Adrenal gland (tissue), 12 donors: ENCODE measurements around the gene PNPLA5. TPM values are rescaled to one million over a fixed set of nuclear protein-coding genes. Genes with fewer than 3 reads are reported as not detected.

Source experiments
- DNase-seq, 7 donors: peaks; one replicate each; pipeline ENCODE4 v3.0.0-alpha.2; 2019 to 2020
- H3K27ac ChIP-seq, 5 donors: fragments of 200-600 bp; sonication (generic) in 4 of 5; 1 replicate in 3 of 5; 2 replicates in 2 of 5; pipeline versions ENCODE4 v1.5.1 to v1.8.0; 2016 to 2020; ENCODE audit warnings: mild to moderate bottlenecking in 1 of 5
- H3K27me3 ChIP-seq: fragments of 200-600 bp; 2 replicates; pipeline ENCODE4 v1.8.0; 2021
- H3K36me3 ChIP-seq, 2 donors: fragments of 200-600 bp; replicated peaks in 1 of 2; 1 replicate in 1 of 2; 2 replicates in 1 of 2; pipeline versions ENCODE4 v1.5.1 to v1.8.0; 2018 to 2022
- H3K4me1 ChIP-seq, 2 donors: fragments of 200-600 bp; replicated peaks in 1 of 2; 1 replicate in 1 of 2; 2 replicates in 1 of 2; pipeline versions ENCODE4 v1.5.1 to v1.8.0; 2018 to 2021
- H3K4me3 ChIP-seq, 4 donors: fragments of 200-600 bp; sonication (generic) in 3 of 4; one replicate each; pipeline ENCODE4 v1.5.1; 2016 to 2018
- H3K9me3 ChIP-seq, 3 donors: fragments of 200-600 bp; sonication (generic) in 1 of 3; replicated peaks in 1 of 3; 1 replicate in 2 of 3; 2 replicates in 1 of 3; pipeline versions ENCODE4 v1.5.1 to v1.8.0; 2016 to 2021
- POLR2A ChIP-seq, 2 donors: fragments of 450-650 bp; IDR thresholded peaks; one replicate each; pipeline ENCODE4 v1.6.1; 2017; ENCODE audit warnings: antibody characterized with exemption in 2 of 2, mild to moderate bottlenecking in 2 of 2, moderate library complexity in 1 of 2
- WGBS, 4 donors: extraction: QIAGEN DNeasy Blood & Tissue Kit in 2 of 4; methylation state at CpG; one replicate each; pipeline versions ENCODE4 v1.1.5 to v1.1.7; 2013 to 2017; 5-methylcytosine and 5-hydroxymethylcytosine counted together
- intact Hi-C, 2 donors: fragments of 100-400 bp; cut with DNase I; formaldehyde crosslinking; loops; one replicate each; pipeline versions ENCODE4 v1.14.1 to v1.15.0; 2022 to 2023
- polyA plus RNA-seq, 3 donors: library from polyadenylated mRNA; stranded (reverse); fragments of 200-250 nt in 2 of 3; fragments of 350-450 nt in 1 of 3; fragmentation: Illumina TruSeq in 1 of 3; extraction: RNeasy Lipid Tissue Mini Kit (QIAGEN cat#74804) in 1 of 3; gene quantifications; one replicate each; pipeline ENCODE4 v1.2.3, GENCODE V29; 2013 to 2014
- total RNA-seq, 9 donors: library from RNA; depleted of rRNA in 4 of 9; stranded (reverse); fragments of >200 nt in 4 of 9; fragments of 120-200 nt in 1 of 9; fragmentation: NEBNext Ultra II Directional in 1 of 9; extraction: Animal tissue kit (Norgen Biotek cat#: 25700) in 1 of 9; gene quantifications; one replicate each; pipeline versions ENCODE4 v1.1.0 to v1.2.4, GENCODE V29; 2013 to 2023
- TF ChIP-seq, protein P1 (sequence below), 6 experiments: fragments of 450-650 bp in 4 of 6; fragments of 200-600 bp in 2 of 6; sonication (generic) in 1 of 6; IDR thresholded peaks; 1 replicate in 5 of 6; 2 replicates in 1 of 6; pipeline versions ENCODE4 v1.5.1 to v1.8.0; 2016 to 2021; ENCODE audit warnings: antibody characterized with exemption in 6 of 6, mild to moderate bottlenecking in 2 of 6, moderate library complexity in 1 of 6
- donor health status: healthy with polysubstance abuse.
- donor health status: Bipolar disorder and iron deficiency.
- donor health status: DM: yes; HTN: yes; CAD: no.
- donor health status: DM: no; HTN: no; CAD: no.
- donor health status: DM: no; HTN: no; CAD: no.
- donor health status: DM: yes; HTN: yes; CAD: no.

The PNPLA5 gene
- total and polyA plus RNA-seq, 12 donors = not detected

DNA sequence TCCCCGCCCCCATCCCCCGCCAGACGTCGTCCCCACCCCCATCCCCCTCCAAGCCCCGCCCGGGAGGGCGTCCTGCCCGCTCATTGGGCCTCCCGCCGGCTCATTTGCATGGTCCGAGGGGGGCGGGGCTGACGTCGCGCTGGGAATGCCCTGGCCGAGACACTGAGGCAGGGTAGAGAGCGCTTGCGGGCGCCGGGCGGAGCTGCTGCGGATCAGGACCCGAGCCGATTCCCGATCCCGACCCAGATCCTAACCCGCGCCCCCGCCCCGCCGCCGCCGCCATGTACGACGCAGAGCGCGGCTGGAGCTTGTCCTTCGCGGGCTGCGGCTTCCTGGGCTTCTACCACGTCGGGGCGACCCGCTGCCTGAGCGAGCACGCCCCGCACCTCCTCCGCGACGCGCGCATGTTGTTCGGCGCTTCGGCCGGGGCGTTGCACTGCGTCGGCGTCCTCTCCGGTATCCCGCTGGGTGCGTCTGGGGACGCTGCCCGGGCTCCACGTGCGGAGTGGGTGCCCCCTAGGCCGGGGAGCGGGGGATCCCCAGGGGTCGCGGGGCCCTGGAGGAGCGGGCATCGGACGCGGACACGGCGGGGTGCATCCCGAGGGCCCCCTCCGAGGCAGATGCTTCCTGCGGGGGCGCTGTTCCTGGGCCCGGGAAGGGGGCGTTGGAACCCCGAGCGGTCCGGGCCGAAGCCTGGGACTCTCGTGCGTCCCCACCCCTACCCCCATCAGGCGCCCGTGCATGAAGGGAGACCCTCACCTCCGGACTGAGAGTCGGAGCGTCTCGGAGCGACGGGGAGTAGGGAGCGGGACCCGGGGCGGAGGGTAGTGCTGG is 32.0 kb upstream of the PNPLA5 start, which contains the start of gene PNPLA3:
TSS of gene PNPLA3 (plus strand) at position 175 of the 834 bp plus-strand sequence. CDS start at position 282, 107 bp downstream.
- peak within 1 kb of the TSS in 2 of 4 donors; percentile 50 to 60 for H3K4me3 ChIP-seq
- H3K27ac ChIP-seq = peak within 1 kb of the TSS in 2 of 5 donors; percentile 12 to 74
- no peaks in the 10 kb centered on the region for H3K9me3 ChIP-seq
- H3K36me3 ChIP-seq = no peaks in the 10 kb centered on the region
- intact Hi-C loops = no loop called here
- peak; percentile 59 to 77 for TF ChIP-seq POLR2A (IDR thresholded peaks at IDR 0.05)
- TF ChIP-seq, protein P1, sequence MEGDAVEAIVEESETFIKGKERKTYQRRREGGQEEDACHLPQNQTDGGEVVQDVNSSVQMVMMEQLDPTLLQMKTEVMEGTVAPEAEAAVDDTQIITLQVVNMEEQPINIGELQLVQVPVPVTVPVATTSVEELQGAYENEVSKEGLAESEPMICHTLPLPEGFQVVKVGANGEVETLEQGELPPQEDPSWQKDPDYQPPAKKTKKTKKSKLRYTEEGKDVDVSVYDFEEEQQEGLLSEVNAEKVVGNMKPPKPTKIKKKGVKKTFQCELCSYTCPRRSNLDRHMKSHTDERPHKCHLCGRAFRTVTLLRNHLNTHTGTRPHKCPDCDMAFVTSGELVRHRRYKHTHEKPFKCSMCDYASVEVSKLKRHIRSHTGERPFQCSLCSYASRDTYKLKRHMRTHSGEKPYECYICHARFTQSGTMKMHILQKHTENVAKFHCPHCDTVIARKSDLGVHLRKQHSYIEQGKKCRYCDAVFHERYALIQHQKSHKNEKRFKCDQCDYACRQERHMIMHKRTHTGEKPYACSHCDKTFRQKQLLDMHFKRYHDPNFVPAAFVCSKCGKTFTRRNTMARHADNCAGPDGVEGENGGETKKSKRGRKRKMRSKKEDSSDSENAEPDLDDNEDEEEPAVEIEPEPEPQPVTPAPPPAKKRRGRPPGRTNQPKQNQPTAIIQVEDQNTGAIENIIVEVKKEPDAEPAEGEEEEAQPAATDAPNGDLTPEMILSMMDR (IDR thresholded peaks at IDR 0.05) = no peak
- WGBS, 4 donors = 0 to 9% (median 2%) methylated on average over 13 to 100 of the region's 100 CpGs
- no peaks in the 10 kb centered on the region for H3K27me3 ChIP-seq
- H3K4me1 ChIP-seq = peaks cover 6 to 7% of the 10 kb centered on the region in 2 donors
- peak; percentile 88 to 95 (median 93) for DNase-seq

GRCh38 chr22:43923191-43923590 is 31.4 kb upstream of the PNPLA5 start:
- intact Hi-C loops = no loop called here
- no peak for DNase-seq
- Histone ChIP-seq H3K4me3 (peak overlapping the region in 2 of 4 donors; percentile 50 to 60), H3K36me3 (no peaks in the 10 kb centered on the region), H3K27me3 (no peaks in the 10 kb centered on the region), H3K9me3 (no peaks in the 10 kb centered on the region), H3K4me1 (peaks cover 6 to 7% of the 10 kb centered on the region in 2 donors), H3K27ac (peak overlapping the region in 1 of 5 donors; percentile 74)
- 2 to 5% (median 3%) methylated on average over 9 to 13 of the region's 13 CpGs for WGBS, 4 donors
- TF ChIP-seq, protein P1 (IDR thresholded peaks at IDR 0.05) = no peak
- TF ChIP-seq POLR2A (IDR thresholded peaks at IDR 0.05) = no peak

- DNase-seq = no peak
- no peaks in the 10 kb centered on the region for H3K36me3 ChIP-seq
- no peak overlapping the region for H3K4me3 ChIP-seq
- WGBS, 4 donors = 60 to 100% (median 81%) methylated on average over 1 to 3 of the region's 3 CpGs
- no peaks in the 10 kb centered on the region for H3K27me3 ChIP-seq
- intact Hi-C loops = no loop called here
- peak overlapping the region in 1 of 5 donors; percentile 10 for H3K27ac ChIP-seq
- H3K4me1 ChIP-seq = peaks cover 6 to 7% of the 10 kb centered on the region in 2 donors
- no peak for TF ChIP-seq POLR2A (IDR thresholded peaks at IDR 0.05)
- TF ChIP-seq, protein P1 (IDR thresholded peaks at IDR 0.05) = no peak
- no peaks in the 10 kb centered on the region for H3K9me3 ChIP-seq
Measured at GRCh38 chr22:43922123-43922522, 30.3 kb upstream of the PNPLA5 start.

- WGBS, 4 donors = 17 to 29% (median 21%) methylated on average over 3 to 4 of the region's 4 CpGs; no CpG with 5 or more reads in 1 of the 4 donors
- no peak for TF ChIP-seq POLR2A (IDR thresholded peaks at IDR 0.05)
- TF ChIP-seq, protein P1 (IDR thresholded peaks at IDR 0.05) = no peak
- no peaks in the 10 kb centered on the region for H3K27me3 ChIP-seq
Measured at GRCh38 chr22:43921370-43921769, 29.6 kb upstream of the PNPLA5 start.

More at GRCh38 chr22:43921370-43921769, 29.6 kb upstream of the PNPLA5 start:
- H3K36me3 ChIP-seq = no peaks in the 10 kb centered on the region
- H3K9me3 ChIP-seq = no peaks in the 10 kb centered on the region
- H3K4me3 ChIP-seq = no peak overlapping the region
- H3K4me1 ChIP-seq = peaks cover 6 to 7% of the 10 kb centered on the region in 2 donors
- intact Hi-C loops = no loop called here
- peak overlapping the region in 1 of 5 donors; percentile 10 for H3K27ac ChIP-seq
- peak; percentile 67 to 93 (median 87) for DNase-seq
